Measurements from ENCODE around the gene PIK3C2A. TPM values are rescaled to one million over a fixed set of nuclear protein-coding genes. Genes with fewer than 3 reads are reported as not detected.

PIK3C2A gene
- polyA plus RNA-seq, 1 donor (not counting 4 experiments of a cell fraction or from before 2014, with no cell fraction given) = 44.7 TPM

DNA sequence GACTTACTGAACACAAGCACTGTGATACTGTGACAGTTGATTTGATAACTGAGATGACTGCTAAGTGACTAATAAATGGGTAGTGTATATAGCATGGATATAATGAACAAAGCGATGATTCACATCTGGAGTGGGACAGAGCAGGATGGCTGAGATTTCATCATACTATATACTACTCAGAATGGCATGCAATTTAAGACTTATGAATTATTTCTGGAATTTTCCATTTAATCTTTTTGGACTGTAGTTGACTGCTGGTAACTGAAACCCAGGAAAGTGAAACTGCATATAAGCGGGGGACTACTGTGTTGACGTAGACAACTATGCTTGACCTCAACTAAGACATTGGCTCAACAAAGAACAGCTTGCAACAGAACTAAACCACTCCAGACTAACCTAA, 48.7 kb upstream of the PIK3C2A start:
- FAIRE-seq (peak; percentile 79), DNase-seq (ENCODE audit: low read depth, low spot score) (peak; percentile 59)
- H2AFZ ChIP-seq (ENCODE audit: control insufficient read depth, low read length) = peak overlapping the region; percentile 53
- H4K20me1 ChIP-seq (ENCODE audit: control insufficient read depth, extremely low read depth, insufficient read depth, low read length) = no peaks in the 10 kb centered on the region
- H3K9ac ChIP-seq (ENCODE audit: control insufficient read depth, extremely low read depth, insufficient read depth, low read length) = peak overlapping the region; percentile 13
- H3K9me3 ChIP-seq (ENCODE audit: control insufficient read depth, low read depth, low read length) = no peaks in the 10 kb centered on the region
- H3K27ac ChIP-seq (ENCODE audit: control insufficient read depth, insufficient read depth, low read length) = peak overlapping the region; percentile 81
- H3K9me1 ChIP-seq (ENCODE audit: control insufficient read depth, extremely low read depth, insufficient read depth, low read length) = no peaks in the 10 kb centered on the region
- peaks cover 22% of the 10 kb centered on the region for H3K4me1 ChIP-seq (ENCODE audit: control insufficient read depth, extremely low read depth, insufficient read depth, low read length)
- H3K36me3 ChIP-seq (ENCODE audit: control insufficient read depth in 2 of 2, extremely low read depth in 1 of 2, insufficient read depth in 2 of 2, low read length in 2 of 2) = no peaks in the 10 kb centered on the region
- no peaks in the 10 kb centered on the region for H3K27me3 ChIP-seq (ENCODE audit: control insufficient read depth, extremely low read depth, insufficient read depth, low read length)
- H3K79me2 ChIP-seq (ENCODE audit: control insufficient read depth, insufficient read depth, low read length) = no peaks in the 10 kb centered on the region
- dilution Hi-C loops (cut with MboI; ENCODE audit: extremely low pct_ligation_motif_present, low sequenced_read_pairs) = no loop called here
- TF ChIP-seq, protein P1, sequence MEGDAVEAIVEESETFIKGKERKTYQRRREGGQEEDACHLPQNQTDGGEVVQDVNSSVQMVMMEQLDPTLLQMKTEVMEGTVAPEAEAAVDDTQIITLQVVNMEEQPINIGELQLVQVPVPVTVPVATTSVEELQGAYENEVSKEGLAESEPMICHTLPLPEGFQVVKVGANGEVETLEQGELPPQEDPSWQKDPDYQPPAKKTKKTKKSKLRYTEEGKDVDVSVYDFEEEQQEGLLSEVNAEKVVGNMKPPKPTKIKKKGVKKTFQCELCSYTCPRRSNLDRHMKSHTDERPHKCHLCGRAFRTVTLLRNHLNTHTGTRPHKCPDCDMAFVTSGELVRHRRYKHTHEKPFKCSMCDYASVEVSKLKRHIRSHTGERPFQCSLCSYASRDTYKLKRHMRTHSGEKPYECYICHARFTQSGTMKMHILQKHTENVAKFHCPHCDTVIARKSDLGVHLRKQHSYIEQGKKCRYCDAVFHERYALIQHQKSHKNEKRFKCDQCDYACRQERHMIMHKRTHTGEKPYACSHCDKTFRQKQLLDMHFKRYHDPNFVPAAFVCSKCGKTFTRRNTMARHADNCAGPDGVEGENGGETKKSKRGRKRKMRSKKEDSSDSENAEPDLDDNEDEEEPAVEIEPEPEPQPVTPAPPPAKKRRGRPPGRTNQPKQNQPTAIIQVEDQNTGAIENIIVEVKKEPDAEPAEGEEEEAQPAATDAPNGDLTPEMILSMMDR (optimal IDR thresholded peaks at IDR 0.05 in 1 of 3, IDR thresholded peaks at IDR 0.05 in 1 of 3, conservative IDR thresholded peaks at IDR 0.05 in 1 of 3; ENCODE audit: extremely low read depth in 1 of 3, insufficient read depth in 2 of 3, low read length in 3 of 3) = no peak
- no peak for TF ChIP-seq EZH2 (IDR thresholded peaks at IDR 0.05; ENCODE audit: low read length)
- peak overlapping the region; percentile 48 for H3K4me2 ChIP-seq (ENCODE audit: control insufficient read depth, extremely low read depth, insufficient read depth, low read depth, low read length)
- no peak overlapping the region for H3K4me3 ChIP-seq (ENCODE audit: control insufficient read depth in 2 of 3, extremely low read depth in 1 of 3, insufficient read depth in 2 of 3, low read depth in 1 of 3, low read length in 3 of 3)

DNA sequence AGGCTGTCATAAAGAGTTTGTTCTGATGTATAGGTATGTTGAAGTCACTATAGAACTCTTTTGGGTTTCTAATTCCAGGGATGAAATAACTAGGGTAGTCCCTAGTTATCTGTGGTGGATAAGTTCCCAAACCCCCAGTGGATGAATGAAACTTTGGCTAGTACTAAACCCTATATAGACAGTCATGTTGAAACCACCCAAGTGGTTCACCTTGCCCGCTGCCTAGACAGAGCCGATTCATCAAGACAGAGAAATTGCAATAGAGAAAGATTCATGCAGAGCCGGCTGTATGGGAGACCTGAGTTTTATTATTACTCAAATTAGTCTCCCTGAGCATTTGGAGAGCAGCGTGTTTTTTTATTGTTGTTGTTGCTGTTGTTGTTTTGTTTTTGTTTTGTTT, 44.9 kb upstream of the PIK3C2A start:
- H3K4me3 ChIP-seq (ENCODE audit: control insufficient read depth in 2 of 3, extremely low read depth in 1 of 3, insufficient read depth in 2 of 3, low read depth in 1 of 3, low read length in 3 of 3) = no peak overlapping the region
- no peak overlapping the region for H3K4me2 ChIP-seq (ENCODE audit: control insufficient read depth, extremely low read depth, insufficient read depth, low read depth, low read length)
- no peaks in the 10 kb centered on the region for H4K20me1 ChIP-seq (ENCODE audit: control insufficient read depth, extremely low read depth, insufficient read depth, low read length)
- no peaks in the 10 kb centered on the region for H3K9me3 ChIP-seq (ENCODE audit: control insufficient read depth, low read depth, low read length)
- H2AFZ ChIP-seq (ENCODE audit: control insufficient read depth, low read length) = no peak overlapping the region
- TF ChIP-seq EZH2 (IDR thresholded peaks at IDR 0.05; ENCODE audit: low read length) = no peak
- TF ChIP-seq, protein P1 (optimal IDR thresholded peaks at IDR 0.05 in 1 of 3, IDR thresholded peaks at IDR 0.05 in 1 of 3, conservative IDR thresholded peaks at IDR 0.05 in 1 of 3; ENCODE audit: extremely low read depth in 1 of 3, insufficient read depth in 2 of 3, low read length in 3 of 3) = no peak
- no peak overlapping the region for H3K27ac ChIP-seq (ENCODE audit: control insufficient read depth, insufficient read depth, low read length)
- H3K4me1 ChIP-seq (ENCODE audit: control insufficient read depth, extremely low read depth, insufficient read depth, low read length) = peaks cover 15% of the 10 kb centered on the region
- H3K79me2 ChIP-seq (ENCODE audit: control insufficient read depth, insufficient read depth, low read length) = no peaks in the 10 kb centered on the region
- DNase-seq (ENCODE audit: low read depth, low spot score) (no peak), FAIRE-seq (no peak)
- no peaks in the 10 kb centered on the region for H3K9me1 ChIP-seq (ENCODE audit: control insufficient read depth, extremely low read depth, insufficient read depth, low read length)
- H3K9ac ChIP-seq (ENCODE audit: control insufficient read depth, extremely low read depth, insufficient read depth, low read length) = no peak overlapping the region
- no peaks in the 10 kb centered on the region for H3K36me3 ChIP-seq (ENCODE audit: control insufficient read depth in 2 of 2, extremely low read depth in 1 of 2, insufficient read depth in 2 of 2, low read length in 2 of 2)
- dilution Hi-C loops (cut with MboI; ENCODE audit: extremely low pct_ligation_motif_present, low sequenced_read_pairs) = no loop called here
- H3K27me3 ChIP-seq (ENCODE audit: control insufficient read depth, extremely low read depth, insufficient read depth, low read length) = no peaks in the 10 kb centered on the region

Measured in keratinocyte (primary cell).